Measurements from ENCODE around the gene CD44.

CD44 gene

DNA sequence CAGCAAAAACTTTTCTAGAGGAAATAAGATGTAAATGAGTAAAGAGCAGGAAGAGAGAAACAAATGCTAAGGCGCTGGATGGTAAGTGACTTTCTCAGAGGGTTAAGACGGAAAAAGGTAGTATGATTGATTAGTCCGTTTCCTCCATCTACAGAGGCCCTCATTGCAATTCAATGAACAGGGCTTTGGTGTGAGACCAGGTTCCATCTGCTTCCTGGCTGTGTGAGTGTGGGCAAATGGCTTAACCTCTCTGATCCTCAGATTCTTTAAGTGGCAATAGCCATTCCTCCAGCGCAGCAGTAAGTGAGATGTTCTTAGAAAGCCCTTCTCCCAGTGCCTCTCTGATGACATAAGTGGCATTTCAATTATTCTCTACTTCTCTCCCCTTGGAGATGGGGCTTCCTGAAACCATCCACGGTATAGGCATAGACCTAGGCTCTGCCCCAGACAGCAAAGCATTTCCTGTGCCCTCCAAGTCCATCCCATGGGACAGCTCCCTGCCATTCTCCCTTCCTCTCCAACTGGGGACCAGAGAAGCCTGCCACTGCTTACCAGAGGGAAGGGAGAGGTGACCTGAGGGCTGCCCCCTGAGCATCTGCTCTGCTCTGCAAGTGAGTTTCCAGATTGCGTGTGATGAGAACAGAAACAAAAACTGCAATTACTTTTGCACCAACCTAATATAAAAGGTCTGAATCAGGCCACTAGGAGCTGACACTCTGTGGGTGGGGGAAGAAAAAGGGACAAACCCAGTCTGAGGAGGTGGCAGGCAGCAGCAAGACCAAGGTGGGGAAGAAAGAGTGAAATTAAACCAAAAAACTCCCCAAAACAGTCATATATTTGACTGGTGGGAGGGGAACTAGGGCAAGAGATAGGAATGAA is 12.7 kb upstream of the CD44 start:
- Histone ChIP-seq H3K27ac (ENCODE audit: low read depth, low read length, poor library complexity, severe bottlenecking) (no peak overlapping the region), H3K9me2 (ENCODE audit: low read depth, low read length) (no peaks in the 10 kb centered on the region), H3K4me2 (ENCODE audit: low read length) (no peak overlapping the region), H3K36me3 (ENCODE audit: insufficient read depth, low read length) (no peaks in the 10 kb centered on the region), H3F3A (ENCODE audit: insufficient read depth, low read length) (no peaks in the 10 kb centered on the region), H3K4me1 (ENCODE audit: insufficient read depth, low read length, severe bottlenecking) (no peaks in the 10 kb centered on the region), H4K20me1 (ENCODE audit: insufficient read depth, low read length) (no peaks in the 10 kb centered on the region), H3K27me3 (ENCODE audit: insufficient read depth, low read length) (no peaks in the 10 kb centered on the region), H3K9me3 (ENCODE audit: low read length) (no peaks in the 10 kb centered on the region), H3K4me3 (ENCODE audit: low read depth, low read length, poor library complexity, severe bottlenecking) (no peak overlapping the region), H3K79me2 (ENCODE audit: insufficient read depth, low read length) (no peaks in the 10 kb centered on the region), H3K9ac (ENCODE audit: low read length) (no peak overlapping the region), H2AFZ (ENCODE audit: low read length) (no peak overlapping the region)
- TF ChIP-seq, protein P1, sequence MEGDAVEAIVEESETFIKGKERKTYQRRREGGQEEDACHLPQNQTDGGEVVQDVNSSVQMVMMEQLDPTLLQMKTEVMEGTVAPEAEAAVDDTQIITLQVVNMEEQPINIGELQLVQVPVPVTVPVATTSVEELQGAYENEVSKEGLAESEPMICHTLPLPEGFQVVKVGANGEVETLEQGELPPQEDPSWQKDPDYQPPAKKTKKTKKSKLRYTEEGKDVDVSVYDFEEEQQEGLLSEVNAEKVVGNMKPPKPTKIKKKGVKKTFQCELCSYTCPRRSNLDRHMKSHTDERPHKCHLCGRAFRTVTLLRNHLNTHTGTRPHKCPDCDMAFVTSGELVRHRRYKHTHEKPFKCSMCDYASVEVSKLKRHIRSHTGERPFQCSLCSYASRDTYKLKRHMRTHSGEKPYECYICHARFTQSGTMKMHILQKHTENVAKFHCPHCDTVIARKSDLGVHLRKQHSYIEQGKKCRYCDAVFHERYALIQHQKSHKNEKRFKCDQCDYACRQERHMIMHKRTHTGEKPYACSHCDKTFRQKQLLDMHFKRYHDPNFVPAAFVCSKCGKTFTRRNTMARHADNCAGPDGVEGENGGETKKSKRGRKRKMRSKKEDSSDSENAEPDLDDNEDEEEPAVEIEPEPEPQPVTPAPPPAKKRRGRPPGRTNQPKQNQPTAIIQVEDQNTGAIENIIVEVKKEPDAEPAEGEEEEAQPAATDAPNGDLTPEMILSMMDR (IDR thresholded peaks at IDR 0.05; ENCODE audit: low read length) = no peak

DNA sequence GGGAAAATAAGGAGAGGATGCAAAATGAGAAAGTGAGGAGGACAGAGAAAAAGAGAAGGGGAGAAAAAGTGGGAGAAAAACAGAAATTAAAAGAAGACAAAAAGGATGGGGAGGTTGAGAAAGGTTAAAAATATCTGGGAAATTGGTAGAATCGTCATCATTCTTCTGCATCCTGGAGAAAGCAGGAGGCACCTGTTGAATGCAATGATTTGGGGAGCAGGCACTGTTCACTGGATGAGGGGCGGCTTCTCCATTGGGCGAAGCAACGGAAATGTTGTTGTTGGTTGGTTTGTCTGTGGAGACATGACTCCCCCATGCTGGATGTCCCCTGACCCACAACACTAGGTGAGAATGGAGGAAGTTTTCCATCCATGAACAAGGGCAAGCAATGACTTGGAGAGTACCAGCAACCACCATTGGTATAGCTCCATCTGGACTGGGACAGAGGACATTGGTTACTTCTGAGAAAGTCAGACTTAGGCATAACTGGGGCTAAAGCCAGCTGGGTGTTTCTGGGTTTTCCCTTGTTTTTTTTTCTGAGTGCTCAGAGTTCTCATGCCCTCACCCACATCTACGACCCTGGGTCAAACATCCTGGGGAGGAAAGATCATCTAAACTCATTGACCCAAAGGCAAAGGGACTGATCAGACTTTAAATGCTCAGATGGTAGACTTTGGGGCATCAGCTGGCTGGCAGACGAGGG is 11.9 kb upstream of the CD44 start:
- no peaks in the 10 kb centered on the region for H3K27me3 ChIP-seq (ENCODE audit: insufficient read depth, low read length)
- no peak for TF ChIP-seq EZH2 (IDR thresholded peaks at IDR 0.05; ENCODE audit: borderline replicate concordance, low read length)
- TF ChIP-seq, protein P1 (IDR thresholded peaks at IDR 0.05; ENCODE audit: low read length) = no peak
- H3K27ac ChIP-seq (ENCODE audit: low read depth, low read length, poor library complexity, severe bottlenecking) = no peak overlapping the region
- H3K4me1 ChIP-seq (ENCODE audit: insufficient read depth, low read length, severe bottlenecking) = no peaks in the 10 kb centered on the region
- H2AFZ ChIP-seq (ENCODE audit: low read length) = no peak overlapping the region
- H4K20me1 ChIP-seq (ENCODE audit: insufficient read depth, low read length) = no peaks in the 10 kb centered on the region
- no peaks in the 10 kb centered on the region for H3F3A ChIP-seq (ENCODE audit: insufficient read depth, low read length)
- no peaks in the 10 kb centered on the region for H3K9me3 ChIP-seq (ENCODE audit: low read length)
- H3K9ac ChIP-seq (ENCODE audit: low read length) = no peak overlapping the region
- no peaks in the 10 kb centered on the region for H3K36me3 ChIP-seq (ENCODE audit: insufficient read depth, low read length)
- no peaks in the 10 kb centered on the region for H3K79me2 ChIP-seq (ENCODE audit: insufficient read depth, low read length)
- H3K4me2 ChIP-seq (ENCODE audit: low read length) = no peak overlapping the region
- no peaks in the 10 kb centered on the region for H3K9me2 ChIP-seq (ENCODE audit: low read depth, low read length)
- H3K4me3 ChIP-seq (ENCODE audit: low read depth, low read length, poor library complexity, severe bottlenecking) = no peak overlapping the region

DNA sequence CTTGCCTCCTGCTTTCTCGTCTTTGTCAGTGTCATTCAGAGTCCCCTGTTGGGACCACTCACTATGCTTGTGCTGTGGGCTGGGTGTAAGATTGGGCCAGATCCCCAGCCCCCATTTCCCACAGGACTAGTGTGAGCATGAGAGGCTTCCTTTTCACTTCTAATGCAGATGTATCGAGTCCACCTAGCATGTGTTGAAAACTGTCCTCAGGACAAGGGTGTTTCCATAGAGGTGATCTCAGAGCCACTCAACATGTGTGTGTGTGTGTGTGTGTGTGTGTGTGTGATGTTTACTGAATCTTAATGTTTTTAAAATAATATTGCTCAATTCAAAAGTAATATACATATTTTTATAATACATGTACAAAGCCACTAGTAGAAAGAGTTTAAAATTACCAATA is 11.4 kb upstream of the CD44 start:
- Histone ChIP-seq H3F3A (ENCODE audit: insufficient read depth, low read length) (no peaks in the 10 kb centered on the region), H4K20me1 (ENCODE audit: insufficient read depth, low read length) (no peaks in the 10 kb centered on the region), H3K27me3 (ENCODE audit: insufficient read depth, low read length) (no peaks in the 10 kb centered on the region), H3K9me2 (ENCODE audit: low read depth, low read length) (no peaks in the 10 kb centered on the region), H3K4me3 (ENCODE audit: low read depth, low read length, poor library complexity, severe bottlenecking) (no peak overlapping the region), H3K27ac (ENCODE audit: low read depth, low read length, poor library complexity, severe bottlenecking) (no peak overlapping the region), H3K9ac (ENCODE audit: low read length) (no peak overlapping the region), H3K4me2 (ENCODE audit: low read length) (no peak overlapping the region), H3K79me2 (ENCODE audit: insufficient read depth, low read length) (no peaks in the 10 kb centered on the region), H3K36me3 (ENCODE audit: insufficient read depth, low read length) (no peaks in the 10 kb centered on the region), H3K9me3 (ENCODE audit: low read length) (no peaks in the 10 kb centered on the region), H3K4me1 (ENCODE audit: insufficient read depth, low read length, severe bottlenecking) (no peaks in the 10 kb centered on the region), H2AFZ (ENCODE audit: low read length) (no peak overlapping the region)
- no peak for TF ChIP-seq EZH2 (IDR thresholded peaks at IDR 0.05; ENCODE audit: borderline replicate concordance, low read length)
- TF ChIP-seq, protein P1 (IDR thresholded peaks at IDR 0.05; ENCODE audit: low read length) = no peak
